ENCODE data around the gene CCDC136.

Gene CCDC136

GRCh38 chr7:128862571-128863432 is 71.0 kb downstream of the CCDC136 start, which contains the start of gene ATP6V1F:
ATP6V1F (plus strand) TSS chr7:128862856; CDS start chr7:128862905, 49 bp downstream.
- peak; percentile 95 for DNase-seq (ENCODE audit: low spot score)

GRCh38 chr7:128863433-128863989 is 71.7 kb downstream of the CCDC136 start:
- peak; percentile 76 for DNase-seq (ENCODE audit: low spot score)

- no peak for DNase-seq (ENCODE audit: low spot score)
Measured at GRCh38 chr7:128865303-128865702, 73.5 kb downstream of the CCDC136 start.

- DNase-seq (ENCODE audit: low spot score) = no peak
Measured at GRCh38 chr7:128865996-128866877, 74.5 kb downstream of the CCDC136 start.

GRCh38 chr7:128867241-128867640 is 75.5 kb downstream of the CCDC136 start:
- no peak for DNase-seq (ENCODE audit: low spot score)

- DNase-seq (ENCODE audit: low spot score) = no peak
Measured at GRCh38 chr7:128867842-128868623, 76.3 kb downstream of the CCDC136 start.

- DNase-seq (ENCODE audit: low spot score) = no peak
Measured at GRCh38 chr7:128868624-128869137, 76.9 kb downstream of the CCDC136 start.

GRCh38 chr7:128869138-128869943 is 77.6 kb downstream of the CCDC136 start:
- DNase-seq (ENCODE audit: low spot score) = peak; percentile 26

- no peak for DNase-seq (ENCODE audit: low spot score)
Measured at GRCh38 chr7:128869944-128870285, 78.1 kb downstream of the CCDC136 start.

GRCh38 chr7:128871050-128871449 is 79.3 kb downstream of the CCDC136 start:
- no peak for DNase-seq (ENCODE audit: low spot score)

All from kidney capillary endothelial cell (primary cell).